HepG2 (cell line): Measurements from ENCODE around the gene DNAJC7. TPM values are rescaled to one million over a fixed set of nuclear protein-coding genes. Genes with fewer than 3 reads are reported as not detected.

Experiments used
- CBX2 ChIP-seq, 2 experiments: fragments of 200-600 bp in 1 of 2; sonication (generic); formaldehyde crosslinking in 1 of 2; IDR thresholded peaks; 2 replicates each; pipeline versions ENCODE4 v1.7.0 to v1.8.1; 2018 to 2022; ENCODE audit warnings: low read depth in 2 of 2, low read length in 1 of 2, mild to moderate bottlenecking in 1 of 2, missing genetic modification reagents in 1 of 2
- CBX5 ChIP-seq: sonication (generic); formaldehyde crosslinking; IDR thresholded peaks from 2 replicates; pipeline ENCODE4 v1.4.0; 2020; ENCODE audit warnings: missing genetic modification reagents, borderline replicate concordance
- DMAP1 ChIP-seq: IDR thresholded peaks from 2 replicates; pipeline ENCODE4 v1.6.1; 2016
- FOSL2 ChIP-seq: sonication (generic); formaldehyde crosslinking; IDR thresholded peaks from 2 replicates; pipeline ENCODE4 v1.4.0; 2020; ENCODE audit warnings: missing genetic modification reagents
- HINFP ChIP-seq: sonication (generic); formaldehyde crosslinking; IDR thresholded peaks from 2 replicates; pipeline ENCODE4 v1.4.0; 2020; ENCODE audit warnings: low read depth, mild to moderate bottlenecking, missing genetic modification reagents
- HOXA7 ChIP-seq: sonication (generic); formaldehyde crosslinking; IDR thresholded peaks from 2 replicates; pipeline ENCODE4 v1.8.1; 2022; ENCODE audit warnings: mild to moderate bottlenecking, missing genetic modification reagents, moderate library complexity
- MAX ChIP-seq: IDR thresholded peaks from 2 replicates; pipeline ENCODE4 v1.6.1; 2012; ENCODE audit warnings: inconsistent platforms
- NFE2L1 ChIP-seq: sonication (generic); formaldehyde crosslinking; IDR thresholded peaks from 2 replicates; pipeline ENCODE4 v1.4.0; 2020; ENCODE audit warnings: missing genetic modification reagents, mild to moderate bottlenecking, borderline replicate concordance
- NFIB ChIP-seq: sonication (generic); formaldehyde crosslinking; IDR thresholded peaks from 2 replicates; pipeline ENCODE4 v1.9.0; 2021; ENCODE audit warnings: missing genetic modification reagents, mild to moderate bottlenecking, borderline replicate concordance
- SKIL ChIP-seq: sonication (generic); formaldehyde crosslinking; IDR thresholded peaks from 2 replicates; pipeline ENCODE4 v1.8.0; 2022; ENCODE audit warnings: missing genetic modification reagents, mild to moderate bottlenecking, moderate library complexity, borderline replicate concordance
- TBX3 ChIP-seq: fragments of 450-650 bp; IDR thresholded peaks from 2 replicates; pipeline ENCODE4 v1.6.1; 2017; ENCODE audit warnings: antibody characterized with exemption, mild to moderate bottlenecking, inconsistent platforms, borderline replicate concordance
- THAP9 ChIP-seq: sonication (generic); formaldehyde crosslinking; IDR thresholded peaks from 2 replicates; pipeline ENCODE4; 2020; ENCODE audit warnings: missing genetic modification reagents, mild to moderate bottlenecking, borderline replicate concordance
- THRA ChIP-seq: sonication (generic); formaldehyde crosslinking; IDR thresholded peaks from 2 replicates; pipeline ENCODE4 v1.4.0; 2020; ENCODE audit warnings: missing genetic modification reagents, borderline replicate concordance
- ZFP1 ChIP-seq: IDR thresholded peaks from 2 replicates; pipeline ENCODE4 v1.6.1; 2016
- ZKSCAN8 ChIP-seq: IDR thresholded peaks from 2 replicates; pipeline ENCODE4 v1.6.1; 2016; ENCODE audit warnings: borderline replicate concordance, missing genetic modification reagents, missing compliant biosample characterization
- ZNF121 ChIP-seq: sonication (generic); formaldehyde crosslinking; IDR thresholded peaks from 2 replicates; pipeline ENCODE4 v1.5.0; 2020; ENCODE audit warnings: mild to moderate bottlenecking, missing genetic modification reagents
- ZNF7 ChIP-seq: IDR thresholded peaks from 2 replicates; pipeline ENCODE4 v1.6.1; 2016; ENCODE audit warnings: missing biosample characterization, missing genetic modification reagents
- ZNF800 ChIP-seq: sonication (generic); formaldehyde crosslinking; IDR thresholded peaks from 2 replicates; pipeline ENCODE4 v1.4.0; 2020; ENCODE audit warnings: missing genetic modification reagents
- polyA plus RNA-seq, 8 experiments: library from polyadenylated mRNA; depleted of rRNA in 3 of 8; stranded (reverse) in 7 of 8; unstranded in 1 of 8; fragments of >200 nt; fragmentation: Illumina TruSeq in 4 of 8; extraction: Trizol in 4 of 8; gene quantifications; 2 replicates each; pipeline versions ENCODE4 v1.2.1 to v1.2.3, GENCODE V29; 2011 to 2016; ENCODE audit warnings: low read depth in 4 of 8, missing spikeins in 1 of 8, mixed read lengths in 1 of 8; ENCODE audit not compliant: insufficient read depth in 1 of 8
- total RNA-seq, 5 experiments: library from RNA; depleted of rRNA; stranded (reverse); fragments of >200 nt; fragmentation: Illumina TruSeq; extraction: Trizol; gene quantifications; 2 replicates each; pipeline ENCODE4 v1.2.3, GENCODE V29; 2016; ENCODE audit warnings: low read depth in 1 of 5

Gene DNAJC7
- total and polyA plus RNA-seq, 2 of the 13 experiments (the other 11 are each of a cell fraction or from before 2014, with no cell fraction given) = 47.7 to 132 TPM

- TF ChIP-seq NFE2L1 (CRISPR knock-in tag) (no peak), ZKSCAN8 (CRISPR knock-in tag) (no peak; the same call in 1 of the 2 replicates), CBX5 (CRISPR knock-in tag) (no peak), ZNF7 (CRISPR knock-in tag) (no peak), DMAP1 (no peak; the same call in 1 of the 2 replicates), FOSL2 (CRISPR knock-in tag) (peak; percentile 11; the same call in 1 of the 2 replicates), SKIL (CRISPR knock-in tag) (no peak), ZNF121 (CRISPR knock-in tag) (peak; percentile 3; the same call in 1 of the 2 replicates), THRA (CRISPR knock-in tag) (peak; percentile 27; the same call in 1 of the 2 replicates), TBX3 (peak; percentile 79; the same call in 1 of the 2 replicates), HOXA7 (CRISPR knock-in tag) (no peak), MAX (peak; percentile 34; the same call in 1 of the 2 replicates), CBX2 (IDR thresholded peaks at IDR 0.05; ENCODE audit: low read depth, low read length) (no peak), CBX2 (CRISPR knock-in tag; IDR thresholded peaks at IDR 0.05; ENCODE audit: low read depth) (no peak), HINFP (CRISPR knock-in tag) (no peak), THAP9 (CRISPR knock-in tag) (peak; percentile 47; the same call in 1 of the 2 replicates), ZNF800 (CRISPR knock-in tag) (no peak), NFIB (CRISPR knock-in tag) (0 out of 2 replicates have a peak, but pooled peaks have one; percentile 50), ZFP1 (CRISPR knock-in tag) (peak; percentile 10; the same call in 1 of the 2 replicates)
Observed at GRCh38 chr17:41965694-41966462, 51.4 kb downstream of the DNAJC7 start (continued).
